NCI-H2107 treated with DMSO at 0.1 percent for 48 hours (cell line): ENCODE results near the gene KLK4.
"Not testable (repeated sequence)": the region's sequence is repeated elsewhere in the genome, so short reads cannot be mapped to it uniquely, and the experiment has no call there.

Source experiments
- DNase-seq: peaks from one replicate; lab custom pipeline; 2025; ENCODE audit not compliant: unreplicated experiment; lab: John Stamatoyannopoulos, UW

Gene KLK4

DNA sequence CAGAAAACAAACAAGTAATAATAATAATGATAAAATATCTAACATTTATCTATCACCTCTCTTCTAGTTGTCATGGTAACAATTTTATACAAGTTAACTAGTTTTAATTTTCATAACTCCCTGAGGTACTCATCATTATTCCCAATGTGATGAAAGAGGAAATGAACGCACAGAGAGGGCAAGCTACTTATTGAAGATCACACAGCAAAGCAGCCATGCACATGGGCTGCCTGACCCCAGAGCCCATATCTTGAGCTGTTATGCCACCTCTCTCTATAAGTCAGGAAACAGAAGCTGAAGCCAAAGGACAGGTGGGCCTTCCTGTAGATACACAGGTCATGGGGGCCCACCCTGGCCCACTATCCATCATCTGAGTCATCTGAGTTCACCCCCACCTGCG lies 4.9 kb upstream of the KLK4 start:
- no peak for DNase-seq

DNA sequence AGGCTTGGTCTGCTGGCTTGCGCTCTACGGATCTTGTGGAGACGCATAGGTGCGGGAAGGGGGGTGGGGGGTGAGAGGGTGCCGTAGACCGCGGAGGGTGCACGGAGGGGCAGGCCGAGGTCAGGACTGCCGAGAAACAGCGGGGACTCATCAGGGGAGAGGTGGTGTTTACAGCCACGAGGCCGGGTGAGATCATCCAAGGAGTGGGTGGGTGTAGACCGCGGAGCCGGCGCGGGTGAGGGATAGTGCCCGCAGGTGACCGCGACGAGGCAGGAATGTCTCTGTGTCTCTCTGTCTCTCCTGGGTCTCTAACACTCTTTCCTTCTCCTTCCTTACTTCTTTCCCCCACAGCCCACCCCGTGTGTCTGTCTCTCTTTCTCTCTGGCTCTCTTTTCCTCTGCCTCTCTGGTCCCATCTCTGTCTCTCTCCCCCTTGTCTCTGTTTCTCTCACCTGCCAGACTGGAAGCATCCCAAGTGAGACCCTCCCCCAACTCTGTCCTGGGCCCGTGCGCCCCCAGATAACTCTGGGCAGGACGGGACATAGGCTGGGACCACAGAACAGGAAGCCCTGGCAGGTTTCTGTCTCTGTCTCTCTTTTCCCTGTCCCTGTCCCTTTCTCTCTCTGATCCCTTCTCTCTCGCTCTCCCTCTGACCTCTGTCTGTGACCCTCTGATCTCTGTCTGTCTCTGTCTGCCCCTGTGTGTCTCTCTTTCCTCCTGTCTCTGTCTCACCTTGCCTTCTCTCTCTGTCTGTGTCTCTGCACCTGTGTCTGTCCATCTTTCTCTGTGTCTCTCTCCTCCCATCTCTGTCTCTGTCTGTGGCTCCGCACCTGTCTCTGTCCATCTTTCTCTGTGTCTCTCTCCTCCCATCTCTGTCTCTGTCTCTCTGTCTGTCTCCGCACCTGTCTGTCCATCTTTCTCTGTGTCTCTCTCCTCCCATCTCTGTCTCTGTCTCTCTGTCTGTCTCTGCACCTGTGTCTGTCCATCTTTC lies 1.8 kb upstream of the KLK4 start:
- no peak for DNase-seq

DNA sequence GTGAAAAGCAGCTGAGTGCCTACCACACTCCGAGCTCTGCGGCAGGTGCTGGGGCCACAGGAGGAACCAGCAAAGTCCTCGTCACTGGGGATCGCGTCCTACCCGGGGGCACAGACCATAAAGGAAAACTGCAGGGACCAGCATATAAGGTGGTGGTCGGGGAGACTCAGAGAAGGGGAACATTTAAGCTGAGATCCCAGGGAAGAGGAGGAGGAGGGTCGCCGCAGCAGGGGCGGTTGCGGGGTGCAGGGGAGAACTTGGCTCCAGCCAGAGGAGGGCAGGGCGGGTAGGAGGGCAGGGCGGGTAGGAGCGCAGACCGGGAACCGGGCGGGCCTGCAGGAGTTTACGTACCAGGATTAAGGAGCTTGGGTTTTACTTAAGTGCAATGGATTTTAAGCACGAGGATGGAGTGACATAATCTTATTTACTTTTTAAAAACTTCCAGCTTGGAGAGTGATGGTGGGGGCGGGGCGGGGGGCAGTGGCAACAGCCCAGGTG lies 956 bp upstream of the KLK4 start:
- no peak for DNase-seq

DNA sequence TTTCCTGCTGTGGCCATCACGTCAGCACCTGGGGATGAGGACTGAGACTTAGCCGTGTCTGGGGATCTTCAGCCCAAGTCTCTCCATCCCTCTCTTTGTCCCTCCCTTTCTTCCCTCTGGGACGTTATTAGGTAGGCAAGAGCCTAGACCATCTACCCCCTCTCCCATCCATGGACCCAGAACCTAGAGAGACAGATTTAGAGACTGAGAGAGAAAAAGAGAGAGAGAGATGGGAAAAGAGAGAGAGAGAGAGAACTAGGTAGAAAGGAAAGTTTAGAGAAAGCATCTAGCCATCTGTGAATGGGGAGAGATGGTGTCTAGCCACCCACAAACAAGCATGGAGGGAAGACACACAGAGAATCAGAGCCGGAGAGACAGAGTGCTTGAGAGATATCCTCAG lies 473 bp downstream of the KLK4 start:
- no peak for DNase-seq

DNA sequence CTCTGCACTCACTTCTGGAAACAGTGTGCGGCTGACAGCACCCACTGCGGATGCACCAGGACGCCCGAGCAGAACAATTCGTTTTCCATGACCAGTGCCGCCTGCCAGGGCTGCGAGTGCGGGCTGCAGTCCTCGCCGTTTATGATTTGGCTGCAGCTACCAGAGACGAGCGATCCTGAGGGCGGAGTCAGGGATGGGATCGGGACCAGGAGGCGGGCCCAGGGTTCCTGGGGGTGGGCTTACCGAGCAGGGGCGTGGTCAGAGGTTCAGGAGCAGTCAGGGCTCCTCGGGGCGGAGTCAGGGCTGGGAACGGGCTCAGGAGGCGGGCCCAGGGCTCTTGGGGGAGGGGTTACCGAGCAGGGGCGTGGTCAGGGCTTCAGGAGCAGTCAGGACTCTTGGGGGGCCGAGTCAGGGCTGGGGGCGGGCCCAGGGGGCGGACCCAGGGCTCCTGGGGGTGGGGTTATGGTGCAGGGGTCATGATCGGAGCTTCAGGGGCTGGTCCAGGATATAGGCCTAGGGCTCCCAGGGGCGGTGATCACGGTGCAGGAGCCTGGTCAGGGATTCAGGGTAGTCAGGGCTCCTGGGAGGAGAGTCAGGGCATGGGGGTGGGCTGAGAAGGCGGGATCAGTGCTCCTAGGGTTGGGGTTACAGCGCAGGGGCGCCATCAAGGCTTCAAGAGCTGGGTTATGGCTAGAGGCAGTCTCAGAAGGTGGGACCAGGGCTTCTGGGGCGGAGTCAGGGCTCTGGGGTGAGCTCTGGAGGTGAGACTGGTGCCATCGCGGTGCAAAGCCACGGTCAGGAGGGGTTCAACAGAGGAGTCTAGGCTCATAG lies 1.7 kb downstream of the KLK4 start:
- no peak for DNase-seq

DNA sequence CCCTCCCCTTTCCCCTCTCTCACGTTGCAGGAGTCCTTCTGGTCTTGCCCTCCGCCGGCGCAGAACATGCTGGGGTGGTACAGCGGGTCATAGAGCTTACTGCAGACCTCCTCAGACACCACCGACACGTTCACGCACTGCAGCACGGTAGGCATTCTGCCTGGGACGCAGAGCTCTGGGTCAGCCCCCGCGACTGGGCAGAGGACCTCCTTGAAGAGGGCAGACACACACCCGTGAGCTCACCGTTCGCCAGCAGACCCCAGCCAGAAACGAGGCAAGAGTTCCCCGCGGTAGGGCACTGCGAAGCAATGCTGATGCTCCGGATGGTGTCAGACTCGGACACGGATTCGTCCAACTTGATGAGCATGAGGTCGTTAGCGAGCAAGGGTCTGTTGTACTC lies 2.9 kb downstream of the KLK4 start:
- DNase-seq = no peak

DNA sequence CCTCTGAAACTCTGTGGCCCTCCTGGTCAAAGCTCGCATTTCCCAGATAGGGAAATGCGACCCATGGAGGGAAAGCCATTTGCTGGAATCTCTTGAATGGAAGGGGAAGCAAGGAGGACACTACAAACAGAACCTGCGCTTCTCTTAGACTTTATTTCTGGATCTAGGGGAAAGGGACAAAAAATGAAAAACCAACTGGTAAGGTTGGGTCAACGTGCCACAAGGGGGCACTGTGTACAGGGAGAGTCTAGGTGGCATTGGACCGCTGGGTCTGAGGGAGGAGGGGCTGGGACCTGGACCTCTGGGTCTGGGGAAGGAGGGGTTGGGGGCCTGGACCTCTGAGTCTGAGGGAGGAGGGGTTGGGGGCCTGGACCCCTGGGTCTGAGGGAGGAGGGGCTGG lies 5.0 kb downstream of the KLK4 start:
- no peak for DNase-seq

DNA sequence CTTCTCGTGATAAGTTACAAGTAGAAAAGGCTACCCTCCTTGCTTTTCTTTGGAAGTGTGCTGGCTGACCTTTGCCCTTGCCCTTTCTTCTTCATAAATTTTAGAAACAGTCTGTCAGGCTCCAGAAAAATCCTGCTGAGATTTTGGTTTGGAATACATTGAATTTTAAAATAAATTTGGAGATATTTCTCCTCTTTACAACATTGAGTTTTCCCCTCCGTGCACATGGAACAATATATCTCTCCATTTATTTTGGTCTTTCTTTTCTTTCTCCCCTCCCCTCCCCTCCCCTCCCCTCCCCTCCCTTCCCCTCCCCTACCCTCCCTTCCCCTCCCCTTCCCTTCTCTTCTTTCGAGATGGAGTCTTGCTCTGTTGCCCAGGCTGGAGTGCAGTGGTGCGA lies 8.6 kb downstream of the KLK4 start:
- no peak for DNase-seq

DNA sequence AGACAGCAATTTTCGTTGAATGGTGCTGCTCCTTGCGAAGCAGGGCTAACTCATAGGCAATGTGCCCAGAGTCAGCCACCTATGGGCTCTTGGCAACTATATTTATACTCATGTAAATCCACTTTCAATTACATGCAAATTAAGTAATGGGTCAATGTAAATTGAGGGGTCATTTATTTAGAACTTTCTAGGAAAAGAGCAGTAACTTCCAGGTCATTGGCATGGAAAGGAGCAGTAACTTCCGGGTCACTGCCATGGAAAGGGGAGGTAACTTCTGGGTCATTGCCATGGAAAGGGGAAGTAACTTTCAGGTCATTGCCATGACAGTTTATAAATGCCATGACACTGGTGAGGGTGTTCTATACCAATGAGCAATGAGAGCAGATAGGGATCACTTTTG lies 11.6 kb downstream of the KLK4 start:
- no peak for DNase-seq

DNA sequence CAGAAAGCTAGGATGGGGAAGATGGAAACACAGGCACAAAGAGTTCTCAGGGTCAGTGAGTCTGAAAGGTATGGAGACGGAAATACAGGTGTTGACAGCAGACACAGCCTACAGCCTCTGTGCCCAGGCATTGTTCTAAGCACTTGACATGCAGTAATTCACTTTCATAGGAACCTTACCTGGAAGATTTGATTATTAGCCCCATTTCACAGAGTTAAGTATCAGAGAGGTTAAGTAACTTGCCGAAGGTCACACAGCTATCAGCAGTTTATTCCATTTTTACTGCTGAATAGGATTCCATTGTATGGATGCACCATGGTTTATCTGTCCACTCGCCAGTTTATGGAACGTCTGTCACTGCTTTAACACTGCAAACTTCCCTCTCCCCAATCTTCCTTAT lies 13.2 kb downstream of the KLK4 start:
- no peak for DNase-seq

DNA sequence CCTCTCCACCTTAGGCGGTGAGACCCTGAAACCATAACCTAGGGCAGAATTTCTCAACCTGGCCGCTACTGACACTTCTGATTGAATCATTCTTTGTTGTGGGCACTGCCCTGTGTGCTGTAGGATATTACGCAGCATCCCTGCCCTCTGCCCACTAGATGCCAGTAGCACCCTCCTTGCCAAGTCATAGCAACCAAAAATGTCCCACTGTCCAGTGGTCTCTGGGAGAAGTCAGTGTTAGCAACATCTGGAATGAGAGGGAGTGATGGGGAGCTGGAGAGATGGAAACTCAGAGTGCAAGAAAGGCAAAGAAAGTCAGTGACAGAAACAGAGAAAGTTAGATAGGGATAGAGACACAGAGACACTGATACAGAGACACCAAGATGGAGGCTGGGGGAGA lies 13.6 kb downstream of the KLK4 start:
- no peak for DNase-seq

DNA sequence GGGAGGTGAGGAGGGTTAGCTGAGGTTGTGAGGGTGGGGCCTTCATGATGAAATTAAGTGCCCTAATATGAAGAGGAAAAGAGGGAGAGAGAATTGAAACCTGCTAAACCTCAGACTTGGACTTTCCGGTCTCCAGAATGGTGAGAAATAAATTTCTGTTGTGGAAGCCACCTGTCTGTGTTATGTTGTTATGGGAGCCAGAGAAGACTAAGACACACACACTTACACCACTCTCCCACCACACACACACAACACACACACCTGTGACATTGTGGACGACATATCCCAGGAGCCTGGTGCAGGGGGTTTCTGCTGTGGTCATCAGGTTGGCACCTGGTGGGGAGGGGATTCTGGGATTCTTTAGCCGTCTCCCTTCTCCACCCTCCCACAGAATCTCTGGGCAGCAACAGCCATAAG lies 14.0 kb downstream of the KLK4 start:
- no peak for DNase-seq

DNA sequence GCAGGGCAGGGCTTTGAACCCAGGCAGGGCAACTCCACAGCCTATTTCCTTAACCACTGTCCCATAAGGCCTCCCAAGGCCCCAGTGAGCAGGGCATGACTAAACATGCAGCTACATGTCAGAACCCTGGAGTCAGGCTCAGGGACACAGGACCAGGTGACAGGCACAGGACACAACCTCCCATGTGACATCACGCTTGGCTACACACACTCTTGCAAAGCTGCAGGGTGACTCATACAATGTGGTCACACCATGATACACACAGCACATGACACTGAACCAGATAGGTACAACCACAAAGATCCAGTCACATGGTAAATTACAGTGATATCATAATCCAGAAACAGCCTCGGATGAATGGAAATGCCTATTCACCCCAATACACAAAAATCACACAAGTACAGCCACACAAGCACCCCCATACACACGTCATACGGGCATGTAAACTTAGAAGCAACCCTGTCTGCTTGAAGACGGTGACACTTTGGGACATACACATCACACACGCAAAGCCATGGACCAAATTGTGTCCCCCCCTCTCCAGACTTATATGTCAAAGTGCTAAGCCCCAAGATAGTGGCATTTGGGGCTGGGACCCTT lies 14.5 kb downstream of the KLK4 start:
- DNase-seq = peak; percentile 50

DNA sequence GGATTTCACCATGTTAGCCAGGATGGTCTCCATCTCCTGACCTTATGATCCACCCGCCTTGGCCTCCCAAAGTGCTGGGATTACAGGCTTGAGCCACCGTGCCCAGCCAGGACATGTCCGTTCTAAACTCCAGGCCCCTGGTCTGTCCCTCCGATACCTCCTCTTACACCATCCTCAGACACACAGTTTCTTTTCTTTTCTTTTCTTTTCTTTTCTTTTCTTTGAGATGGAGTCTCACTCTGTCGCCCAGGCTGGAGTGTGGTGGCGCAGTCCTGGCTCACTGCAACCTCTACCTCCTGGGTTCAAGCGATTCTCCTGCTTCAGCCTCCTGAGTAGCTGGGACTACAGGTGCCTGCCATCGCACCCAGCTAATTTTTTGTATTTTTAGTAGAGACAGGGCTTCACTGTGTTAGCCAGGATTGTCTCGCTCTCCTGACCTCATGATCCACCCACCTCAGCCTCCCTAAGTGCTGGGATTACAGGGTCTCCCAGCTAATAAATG lies 15.1 kb downstream of the KLK4 start:
- DNase-seq = not testable (repeated sequence)

DNA sequence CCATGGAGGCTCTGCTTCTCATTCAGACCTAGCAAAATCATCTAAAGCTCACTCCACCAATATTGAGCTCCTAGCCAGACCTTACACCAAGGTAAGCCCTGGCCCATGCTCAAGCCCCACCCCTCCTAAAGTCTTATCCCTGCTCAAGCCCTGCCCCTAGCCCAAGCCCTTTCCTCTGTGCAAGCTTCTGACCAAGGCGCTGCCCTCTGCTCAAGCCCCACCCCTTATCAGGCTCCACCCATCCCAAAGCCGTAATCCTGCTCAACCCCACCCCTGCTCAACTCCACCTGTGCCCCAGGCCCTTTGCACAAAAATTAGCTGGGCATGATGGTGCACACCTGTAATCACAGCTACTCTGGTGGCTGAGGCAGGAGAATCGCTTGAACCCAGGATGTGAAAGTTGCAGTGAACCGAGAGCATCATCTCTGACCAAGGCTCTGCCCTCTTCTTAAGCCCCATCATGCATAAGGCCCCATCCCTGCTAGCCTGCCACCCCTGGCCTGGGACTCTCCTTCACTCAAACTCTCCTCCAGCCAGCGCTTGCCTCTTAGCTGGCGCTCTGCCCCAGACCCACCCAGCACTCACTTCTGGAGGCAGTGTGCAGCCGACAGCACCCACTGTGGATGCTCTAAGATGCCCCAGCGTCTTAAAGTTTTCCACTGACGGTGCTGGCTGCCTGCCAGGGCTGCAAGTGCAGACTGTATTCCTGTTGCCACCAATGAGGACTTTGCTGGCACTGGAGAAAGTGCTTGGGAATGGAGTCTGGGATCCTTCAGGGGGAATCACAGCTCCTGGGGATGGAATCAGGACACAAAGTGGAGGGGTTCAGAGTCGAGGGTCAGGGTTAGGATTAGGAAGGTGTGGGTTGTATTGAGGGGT lies 16.5 kb downstream of the KLK4 start:
- no peak for DNase-seq

DNA sequence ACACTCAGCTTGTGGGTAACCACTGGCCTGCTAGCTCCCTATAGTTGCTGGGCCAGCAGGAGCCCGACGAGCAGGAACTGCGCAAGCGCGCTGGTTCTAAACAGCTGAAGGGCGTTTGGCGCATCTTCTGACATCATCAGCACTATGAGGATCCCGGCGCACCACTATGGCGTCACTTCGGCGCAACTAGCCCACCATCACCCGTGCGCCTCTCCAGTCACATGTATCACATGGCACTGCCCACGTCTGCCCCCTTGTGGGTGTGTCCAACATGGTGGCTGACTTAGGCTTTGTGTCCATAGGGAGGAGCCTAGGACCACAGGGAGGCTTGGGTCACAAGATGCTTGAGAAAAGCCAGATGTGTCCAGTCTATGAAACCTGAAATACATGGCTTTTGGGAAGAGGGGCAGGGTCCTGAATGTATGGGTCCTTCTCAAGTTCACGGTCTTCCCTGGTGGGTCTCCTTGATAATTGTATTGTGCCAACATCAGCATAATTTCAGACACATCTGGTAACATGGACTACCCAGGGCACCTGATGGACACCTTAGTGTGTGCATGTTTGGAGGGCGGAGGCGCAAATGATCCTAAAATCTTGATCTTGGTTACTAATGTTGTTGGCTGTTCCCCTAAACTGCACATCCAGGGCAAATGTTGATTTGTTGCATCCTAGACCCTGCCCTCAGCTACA lies 18.0 kb downstream of the KLK4 start:
- no peak for DNase-seq

DNA sequence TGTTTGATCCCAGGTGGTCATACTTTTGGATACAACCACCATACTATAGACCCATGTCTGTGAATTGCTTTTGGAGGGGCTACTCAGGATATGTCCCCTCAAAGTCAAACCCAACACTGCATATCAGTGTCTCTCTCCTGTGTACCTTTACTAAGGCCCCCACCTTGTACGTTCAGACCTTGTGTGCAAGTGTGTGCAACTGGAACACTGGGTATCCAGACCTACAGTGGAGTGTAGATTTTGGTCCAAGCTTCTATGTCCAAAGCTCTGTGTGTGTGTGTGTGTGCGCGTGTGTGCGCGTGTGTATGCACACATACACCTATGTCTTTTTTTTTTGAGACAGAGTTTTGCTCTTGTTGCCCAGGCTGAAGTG lies 20.0 kb downstream of the KLK4 start:
- DNase-seq = no peak

DNA sequence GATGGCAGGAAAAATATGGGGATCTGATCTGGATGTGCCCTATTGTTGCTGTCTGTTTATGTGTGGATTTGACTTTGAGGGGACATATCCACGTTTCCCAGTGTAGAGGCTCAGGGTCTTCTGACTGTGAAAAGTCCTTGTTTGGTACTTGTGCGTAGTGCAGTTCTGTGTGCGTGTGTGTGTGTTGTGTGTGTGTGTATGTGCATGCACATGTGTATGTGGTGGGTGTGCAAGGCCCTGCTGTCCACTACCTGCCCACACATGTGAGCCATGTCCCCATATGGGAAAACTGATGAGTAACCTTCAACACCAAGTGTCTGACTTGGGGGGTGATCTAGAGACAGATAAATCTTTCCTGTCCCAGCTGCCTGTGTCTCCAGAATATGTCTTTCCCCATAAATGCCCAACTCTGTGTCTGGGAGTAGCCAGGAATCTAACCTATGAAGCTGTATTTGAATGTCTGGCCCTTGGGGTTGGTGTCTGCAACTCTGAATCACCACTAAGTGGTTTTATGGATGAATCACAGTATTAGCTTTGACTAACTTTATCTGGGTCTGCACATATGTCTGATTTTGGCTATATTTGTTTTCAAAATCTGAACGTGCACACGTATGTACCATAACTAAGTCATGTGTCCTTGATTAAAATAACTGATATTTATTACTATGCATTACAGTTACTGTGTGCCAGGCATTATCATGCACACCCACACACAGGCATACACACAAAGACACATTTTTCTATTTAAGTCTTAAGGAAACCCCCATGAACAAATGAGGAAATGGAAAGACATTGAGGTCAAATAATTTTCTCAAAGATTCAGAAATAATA lies 20.6 kb downstream of the KLK4 start:
- DNase-seq = no peak

DNA sequence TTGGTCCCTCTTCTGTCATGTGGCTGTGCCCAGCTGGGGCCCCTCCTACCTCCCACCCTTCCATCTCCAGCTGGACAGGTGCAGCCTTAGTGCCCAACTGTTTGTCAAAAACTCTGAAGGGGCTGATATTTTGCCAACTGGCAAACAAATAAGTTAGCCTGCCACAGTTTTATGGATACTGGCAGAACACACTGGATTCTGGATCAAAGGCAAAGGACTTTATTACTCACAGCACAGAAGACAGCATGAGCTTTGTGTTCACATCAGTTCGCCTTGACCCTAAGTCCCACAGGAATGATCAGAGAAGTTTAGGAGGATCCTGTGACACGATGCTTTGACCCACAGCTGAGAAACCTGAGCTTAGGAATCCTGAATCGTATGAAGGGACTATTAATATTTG lies 21.6 kb downstream of the KLK4 start:
- no peak for DNase-seq
